H9 (cell line): ENCODE data around the gene MYO1D. TPM values are rescaled to one million over a fixed set of nuclear protein-coding genes. Genes with fewer than 3 reads are reported as not detected.

Experiments
- DNase-seq: peaks from one replicate; pipeline ENCODE4 v3.0.0-alpha.2; 2017
- H2AFZ ChIP-seq: one replicate; pipeline ENCODE4 v1.6.1; 2013; ENCODE audit warnings: mild to moderate bottlenecking, low read length, control low read depth, moderate library complexity
- H2AK5ac ChIP-seq: 2 replicates; pipeline ENCODE4 v1.6.1; 2013; ENCODE audit warnings: low read length, control low read depth, mixed read lengths; ENCODE audit not compliant: insufficient read length
- H2BK120ac ChIP-seq: one replicate; pipeline ENCODE4 v1.6.1; 2013; ENCODE audit warnings: low read depth, mild to moderate bottlenecking, low read length, control low read depth, inconsistent platforms; ENCODE audit not compliant: poor library complexity, severe bottlenecking
- H2BK12ac ChIP-seq: 2 replicates; pipeline ENCODE4 v1.6.1; 2013; ENCODE audit warnings: low read length, control low read depth, mixed read lengths, low read depth; ENCODE audit not compliant: insufficient read length
- H2BK15ac ChIP-seq: 2 replicates; pipeline ENCODE4 v1.6.1; 2013; ENCODE audit warnings: low read depth, low read length, control low read depth
- H2BK20ac ChIP-seq: one replicate; pipeline ENCODE4 v1.6.1; 2013; ENCODE audit warnings: low read depth, mild to moderate bottlenecking, low read length, control low read depth, inconsistent platforms; ENCODE audit not compliant: poor library complexity, severe bottlenecking
- H2BK5ac ChIP-seq: 2 replicates; pipeline ENCODE4 v1.6.1; 2013; ENCODE audit warnings: low read length, control low read depth, mixed read lengths; ENCODE audit not compliant: insufficient read length
- H3K14ac ChIP-seq: 2 replicates; pipeline ENCODE4 v1.6.1; 2013; ENCODE audit warnings: low read length, control low read depth; ENCODE audit not compliant: insufficient read depth
- H3K18ac ChIP-seq: 2 replicates; pipeline ENCODE4 v1.6.1; 2013; ENCODE audit warnings: low read depth, mild to moderate bottlenecking, mixed read lengths, low read length, control low read depth; ENCODE audit not compliant: insufficient read length
- H3K23ac ChIP-seq: 2 replicates; pipeline ENCODE4 v1.6.1; 2013; ENCODE audit warnings: low read length, control low read depth, mixed read lengths, low read depth; ENCODE audit not compliant: insufficient read length
- H3K23me2 ChIP-seq: 2 replicates; pipeline ENCODE4 v1.6.1; 2013; ENCODE audit warnings: low read depth, mild to moderate bottlenecking, mixed read lengths, low read length, control low read depth; ENCODE audit not compliant: insufficient read length, poor library complexity, severe bottlenecking
- H3K27ac ChIP-seq: 2 replicates; pipeline ENCODE4 v1.5.1; 2013; ENCODE audit warnings: low read length, control low read depth, mixed read lengths, low read depth; ENCODE audit not compliant: insufficient read length
- H3K27me3 ChIP-seq: 2 replicates; pipeline ENCODE4 v1.6.1; 2013; ENCODE audit warnings: low read length, control low read depth, inconsistent platforms; ENCODE audit not compliant: insufficient read depth
- H3K4ac ChIP-seq: 2 replicates; pipeline ENCODE4 v1.6.1; 2013; ENCODE audit warnings: low read depth, mild to moderate bottlenecking, control low read depth, inconsistent platforms, low read length, moderate library complexity
- H3K4me1 ChIP-seq: 2 replicates; pipeline ENCODE4 v1.6.1; 2013; ENCODE audit warnings: low read length, control low read depth, inconsistent platforms; ENCODE audit not compliant: insufficient read depth
- H3K4me2 ChIP-seq: 2 replicates; pipeline ENCODE4 v1.6.1; 2013; ENCODE audit warnings: low read length, control low read depth, mixed read lengths; ENCODE audit not compliant: insufficient read length, insufficient read depth
- H3K56ac ChIP-seq: 2 replicates; pipeline ENCODE4 v1.6.1; 2013; ENCODE audit warnings: low read depth, mild to moderate bottlenecking, mixed read lengths, low read length, control low read depth; ENCODE audit not compliant: insufficient read length
- H3K79me1 ChIP-seq: 2 replicates; pipeline ENCODE4 v1.6.1; 2013; ENCODE audit warnings: low read depth, mild to moderate bottlenecking, moderate library complexity, low read length, control low read depth, inconsistent platforms; ENCODE audit not compliant: insufficient read depth, poor library complexity, severe bottlenecking
- H3K79me2 ChIP-seq: 2 replicates; pipeline ENCODE4 v1.6.1; 2013; ENCODE audit warnings: low read length, control low read depth, inconsistent platforms; ENCODE audit not compliant: insufficient read depth
- H3K9ac ChIP-seq: 2 replicates; pipeline ENCODE4 v1.6.1; 2013; ENCODE audit warnings: low read length, control low read depth, mixed read lengths; ENCODE audit not compliant: insufficient read length; ENCODE audit errors: extremely low read depth
- H3K9me3 ChIP-seq: one replicate; pipeline ENCODE4 v1.6.1; 2013; ENCODE audit warnings: low read depth, low read length, inconsistent platforms; ENCODE audit not compliant: control insufficient read depth
- H3T11ph ChIP-seq: one replicate; pipeline ENCODE4 v1.6.1; 2013; ENCODE audit warnings: mild to moderate bottlenecking, low read length, control low read depth, inconsistent platforms
- H4K20me1 ChIP-seq: one replicate; pipeline ENCODE4 v1.6.1; 2013; ENCODE audit not compliant: control insufficient read depth, insufficient read length, insufficient read depth
- H4K5ac ChIP-seq: 2 replicates; pipeline ENCODE4 v1.6.1; 2013; ENCODE audit warnings: low read depth, mild to moderate bottlenecking, mixed read lengths, low read length, control low read depth; ENCODE audit not compliant: insufficient read length
- H4K8ac ChIP-seq: replicated peaks from 2 replicates; pipeline ENCODE4 v1.6.1; 2013; ENCODE audit warnings: low read length, control low read depth, mixed read lengths, low read depth; ENCODE audit not compliant: insufficient read length
- H4K91ac ChIP-seq: 2 replicates; pipeline ENCODE4 v1.6.1; 2013; ENCODE audit warnings: low read depth, mild to moderate bottlenecking, moderate library complexity, mixed read lengths, low read length, control low read depth; ENCODE audit not compliant: insufficient read length
- H3K27ac Mint-ChIP-seq, 3 experiments: 2 replicates in 2 of 3; 3 replicates in 1 of 3; pipeline ENCODE4 v1.8.0; 2020 to 2021; ENCODE audit warnings: mixed read lengths in 3 of 3, mild to moderate bottlenecking in 1 of 3, moderate library complexity in 1 of 3
- H3K27me3 Mint-ChIP-seq: 2 replicates; pipeline ENCODE4 v1.8.0; 2021; ENCODE audit warnings: low read depth, mild to moderate bottlenecking, moderate library complexity, mixed read lengths
- H3K36me3 Mint-ChIP-seq, 3 experiments: 2 replicates in 2 of 3; 3 replicates in 1 of 3; pipeline ENCODE4 v1.8.0; 2020 to 2021; ENCODE audit warnings: low read depth in 3 of 3, mixed read lengths in 3 of 3; ENCODE audit not compliant: insufficient read depth in 1 of 3
- H3K4me1 Mint-ChIP-seq, 2 experiments: 2 replicates each; pipeline ENCODE4 v1.8.0; 2020; ENCODE audit warnings: mixed read lengths in 2 of 2
- H3K4me3 Mint-ChIP-seq, 2 experiments: 2 replicates in 1 of 2; 3 replicates in 1 of 2; pipeline ENCODE4 v1.8.0; 2020 to 2021; ENCODE audit warnings: mild to moderate bottlenecking in 2 of 2, mixed read lengths in 2 of 2, moderate library complexity in 1 of 2
- H3K9me3 Mint-ChIP-seq, 2 experiments: 2 replicates in 1 of 2; 3 replicates in 1 of 2; pipeline ENCODE4 v1.8.0; 2020; ENCODE audit warnings: mild to moderate bottlenecking in 2 of 2, mixed read lengths in 2 of 2, moderate library complexity in 1 of 2
- CTCF ChIP-seq: fragments of 200-600 bp; sonication (generic); conservative IDR thresholded peaks from 3 replicates; pipeline ENCODE4 v1.8.0; 2021; ENCODE audit warnings: antibody characterized with exemption, mild to moderate bottlenecking
- WGBS: extraction: QIAGEN DNeasy Blood & Tissue Kit; methylation state at CpG from one replicate; pipeline ENCODE4 v1.1.7; 2013; ENCODE audit warnings: missing lambda C conversion rate, low lambda C conversion rate, mixed read lengths; ENCODE audit not compliant: insufficient read length; ENCODE audit errors: extremely low coverage; 5-methylcytosine and 5-hydroxymethylcytosine counted together
- total RNA-seq: library from RNA; stranded (reverse); gene quantifications from 2 replicates; pipeline ENCODE4 v1.2.1, GENCODE V29; 2021

The MYO1D gene
- total RNA-seq, 1 experiment from 2014 or later = 19.0 TPM

GRCh38 chr17:32610943-32611342 lies 266.0 kb downstream of the MYO1D start:
- H3T11ph ChIP-seq = no peak overlapping the region
- H3K27ac Mint-ChIP-seq = peak overlapping the region in 1 of 3 experiments; percentile 83; a peak in 2 of 7 replicates
- H4K20me1 ChIP-seq = no peaks in the 10 kb centered on the region
- no peaks in the 10 kb centered on the region for H3K9me3 Mint-ChIP-seq
- H3K79me1 ChIP-seq = no peaks in the 10 kb centered on the region
- no peak overlapping the region for H3K4me3 Mint-ChIP-seq
- no peaks in the 10 kb centered on the region for H3K27me3 ChIP-seq
- no peak overlapping the region for H3K23ac ChIP-seq
- no peaks in the 10 kb centered on the region for H3K79me2 ChIP-seq
- H2BK15ac ChIP-seq = no peak overlapping the region
- no peak overlapping the region for H3K4me2 ChIP-seq
- H3K36me3 Mint-ChIP-seq = no peaks in the 10 kb centered on the region; a peak in 1 of 7 replicates
- no peaks in the 10 kb centered on the region for H3K27me3 Mint-ChIP-seq
- H3K4me1 Mint-ChIP-seq = peaks cover 14 to 17% of the 10 kb centered on the region in 2 experiments
- no peaks in the 10 kb centered on the region for H3K4me1 ChIP-seq
- no peak overlapping the region for H2BK120ac ChIP-seq
- H2AFZ ChIP-seq = no peak overlapping the region
- no peak for TF ChIP-seq CTCF
- H3K27ac ChIP-seq = no peak overlapping the region
- no peak overlapping the region for H2BK20ac ChIP-seq
- no peak overlapping the region for H3K18ac ChIP-seq
- no peak overlapping the region for H3K14ac ChIP-seq
- H4K8ac ChIP-seq = no peak overlapping the region
- no peaks in the 10 kb centered on the region for H3K9me3 ChIP-seq
- no peak overlapping the region for H3K56ac ChIP-seq
- no CpG with 5 or more reads among the region's 6 CpGs for WGBS
- H2BK12ac ChIP-seq = no peak overlapping the region
- H4K5ac ChIP-seq = no peak overlapping the region
- no peaks in the 10 kb centered on the region for H3K23me2 ChIP-seq
- H2BK5ac ChIP-seq = no peak overlapping the region
- DNase-seq = no peak
- no peak overlapping the region for H3K4ac ChIP-seq
- H2AK5ac ChIP-seq = no peak overlapping the region
- no peak overlapping the region for H4K91ac ChIP-seq
- H3K9ac ChIP-seq = no peak overlapping the region
